ENCODE results near the gene PRKCD.

DNA sequence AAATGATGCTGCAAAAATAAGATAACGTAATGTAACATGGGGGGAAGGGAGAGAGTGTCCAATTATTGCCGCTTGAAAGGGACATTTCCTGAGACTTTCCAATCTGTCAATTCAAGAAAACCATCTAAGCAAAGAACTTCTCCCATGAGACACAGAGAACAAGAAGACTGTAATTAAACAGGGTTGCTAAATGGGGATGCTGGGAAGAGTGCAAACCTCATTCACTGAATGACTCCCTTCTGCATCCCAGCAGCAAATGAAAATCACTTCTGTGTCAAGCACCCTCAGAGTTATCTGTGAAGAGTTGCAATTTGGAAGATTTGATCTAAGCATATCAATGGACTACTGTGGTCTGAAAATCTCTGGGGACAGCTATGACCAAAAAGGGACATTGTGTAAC lies 34.4 kb upstream of the PRKCD start:
- no peak for TF ChIP-seq POLR2A (IDR thresholded peaks at IDR 0.05)
- no peak for TF ChIP-seq CTCF (IDR thresholded peaks at IDR 0.05)
